T-helper 1 cell treated with Interleukin-12 subunit alpha and Interleukin-12 subunit beta and Interleukin-4 antibody, amounts not matched to agents 30 ng/mL and 1 ng/mL, for 36 hours (primary cell): ENCODE measurements around the gene INO80C. TPM values are rescaled to one million over a fixed set of nuclear protein-coding genes. Genes with fewer than 3 reads are reported as not detected.

Source experiments
- intact Hi-C: fragments of 100-400 bp; cut with micrococcal nuclease; formaldehyde crosslinking; loops from one replicate; pipeline ENCODE4 v1.15.1; 2024
- total RNA-seq: library from RNA; stranded (reverse); gene quantifications from 2 replicates; pipeline ENCODE4 v1.2.3, GENCODE V29; 2022

The INO80C gene
- 28.5 and 28.6 TPM in 2 replicates for total RNA-seq

GRCh38 chr18:35497370-35498197 is at the start of gene INO80C:
TSS of gene INO80C (minus strand) at chr18:35497960. CDS start at chr18:35497874, 86 bp downstream.
- intact Hi-C loops: loop anchor here (1.0 to 5.0 kb wide), 14 partner anchors 85 to 1332 kb away; partner anchors contain the start of genes ELP2, KIAA1328, MAPRE2 and RMP24

DNA sequence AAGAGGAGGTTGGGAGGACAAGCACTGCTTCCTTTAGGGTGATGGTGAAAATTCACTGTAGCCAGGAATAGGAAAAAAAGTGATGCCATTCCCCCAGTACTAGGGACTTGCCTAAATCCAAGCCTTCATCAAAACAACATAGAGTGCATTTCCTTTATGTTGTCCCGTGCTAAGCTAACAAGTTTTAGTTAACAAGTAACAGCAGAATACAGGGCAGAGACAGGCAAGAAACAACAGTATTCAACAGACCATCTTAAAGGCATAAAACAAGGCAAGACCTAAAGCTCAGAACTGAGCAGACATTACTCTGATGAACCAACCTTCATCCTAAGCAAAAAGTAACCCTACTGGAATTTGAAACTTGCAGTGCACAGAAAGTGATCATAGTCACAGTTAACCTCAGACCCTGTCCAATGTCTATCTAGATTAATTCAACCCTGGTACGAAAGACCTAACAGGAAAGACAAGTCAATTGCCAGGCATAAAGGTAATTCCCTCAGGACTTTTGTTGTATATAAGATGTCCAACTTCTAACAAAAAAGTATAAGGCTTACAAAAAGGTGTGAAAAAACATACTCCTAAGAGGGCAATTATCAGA is 49.3 kb upstream of the INO80C start:
- intact Hi-C loops: no loop called here

GRCh38 chr18:35542356-35542755 is 44.6 kb upstream of the INO80C start:
- intact Hi-C loops: no loop called here

- intact Hi-C loops: no loop called here
Measured at GRCh38 chr18:35535297-35535696, 37.5 kb upstream of the INO80C start.

DNA sequence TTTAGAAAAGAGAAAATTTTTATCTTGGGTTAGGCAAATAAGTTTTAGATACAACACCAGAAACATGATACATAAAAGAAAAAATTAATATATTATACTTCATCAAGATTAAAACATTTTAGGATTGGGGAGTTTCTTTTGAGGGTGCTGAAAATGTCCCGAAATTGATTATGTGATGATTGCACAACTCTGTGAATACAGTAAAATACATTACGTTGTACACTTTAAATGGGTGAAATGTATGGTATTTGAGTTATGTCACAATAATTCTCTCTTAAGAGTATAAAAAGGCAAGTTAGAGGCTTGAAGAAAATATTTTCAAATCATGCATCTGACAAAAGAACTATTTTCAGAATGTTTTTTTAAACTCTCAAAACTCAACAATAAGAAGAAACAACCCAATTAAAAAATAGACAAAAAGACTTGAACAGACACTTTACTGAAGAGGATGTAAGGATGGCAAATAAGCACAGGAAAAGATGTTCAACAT is 36.2 kb upstream of the INO80C start:
- intact Hi-C loops: no loop called here

GRCh38 chr18:35528749-35529274 is 31.1 kb upstream of the INO80C start:
- intact Hi-C loops: no loop called here

GRCh38 chr18:35526495-35527059 is 28.8 kb upstream of the INO80C start:
- intact Hi-C loops: no loop called here

GRCh38 chr18:35525795-35526494 is 28.2 kb upstream of the INO80C start:
- intact Hi-C loops: no loop called here

- intact Hi-C loops: no loop called here
Measured at GRCh38 chr18:35524226-35524625, 26.5 kb upstream of the INO80C start.

- intact Hi-C loops: no loop called here
Measured at GRCh38 chr18:35522130-35522959, 24.6 kb upstream of the INO80C start.

DNA sequence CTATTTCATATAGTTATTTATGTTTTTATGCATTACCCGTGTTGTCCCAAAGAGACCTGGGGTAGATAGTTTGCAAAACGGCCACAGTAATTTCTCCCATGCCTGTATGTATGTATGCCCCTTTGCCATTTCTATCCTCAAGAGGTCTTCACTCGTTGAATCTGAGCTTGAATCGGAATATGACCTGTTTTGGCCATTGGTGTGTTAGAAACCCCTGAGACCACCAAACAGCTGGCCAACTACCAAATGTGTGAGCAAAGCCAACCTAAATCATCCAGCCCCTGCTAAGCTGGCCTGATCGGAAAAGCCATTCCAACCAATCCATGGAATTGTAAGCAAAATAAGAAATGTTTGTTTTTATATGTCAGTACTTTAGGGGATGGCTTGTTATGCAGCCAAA is 23.4 kb upstream of the INO80C start:
- intact Hi-C loops: no loop called here

GRCh38 chr18:35519148-35519899 is 21.6 kb upstream of the INO80C start:
- intact Hi-C loops: no loop called here

DNA sequence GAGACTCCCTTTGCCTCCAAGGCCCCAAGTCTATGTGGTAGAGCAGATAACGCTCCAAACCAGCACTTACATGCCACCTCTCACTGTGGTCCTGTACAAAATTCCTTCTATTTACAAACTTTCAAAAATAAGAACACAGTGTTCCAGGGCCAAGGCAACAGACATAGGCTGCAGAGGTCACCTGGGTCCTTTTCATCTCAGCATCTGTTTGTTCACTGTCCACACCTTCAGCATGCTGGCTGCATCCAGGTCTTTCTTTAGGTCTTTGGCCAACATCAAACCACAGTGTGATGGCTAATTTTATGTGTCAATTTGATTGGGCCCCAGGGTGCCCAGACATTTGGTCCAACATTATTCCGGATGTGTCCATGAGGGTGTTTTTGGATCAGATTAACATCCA is 20.0 kb upstream of the INO80C start:
- intact Hi-C loops: no loop called here

DNA sequence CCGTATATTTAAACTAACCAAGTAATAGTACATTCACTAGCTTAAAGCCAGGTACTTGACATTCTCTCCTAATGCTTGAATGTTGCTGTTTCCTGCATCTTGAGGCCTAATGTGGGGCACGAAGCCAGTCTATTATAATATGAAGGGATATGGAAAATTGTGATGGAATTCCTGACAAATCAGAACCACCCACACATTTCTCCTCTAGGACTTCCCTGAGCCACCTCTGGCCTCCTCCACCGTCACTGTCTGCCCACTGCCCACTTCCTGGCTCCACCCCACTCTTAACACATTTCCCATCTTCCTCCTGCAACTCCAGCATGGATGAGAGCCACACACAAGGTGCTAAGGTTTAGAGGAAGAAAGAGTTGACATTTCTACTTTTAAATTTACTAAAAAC is 19.0 kb upstream of the INO80C start:
- intact Hi-C loops: no loop called here

DNA sequence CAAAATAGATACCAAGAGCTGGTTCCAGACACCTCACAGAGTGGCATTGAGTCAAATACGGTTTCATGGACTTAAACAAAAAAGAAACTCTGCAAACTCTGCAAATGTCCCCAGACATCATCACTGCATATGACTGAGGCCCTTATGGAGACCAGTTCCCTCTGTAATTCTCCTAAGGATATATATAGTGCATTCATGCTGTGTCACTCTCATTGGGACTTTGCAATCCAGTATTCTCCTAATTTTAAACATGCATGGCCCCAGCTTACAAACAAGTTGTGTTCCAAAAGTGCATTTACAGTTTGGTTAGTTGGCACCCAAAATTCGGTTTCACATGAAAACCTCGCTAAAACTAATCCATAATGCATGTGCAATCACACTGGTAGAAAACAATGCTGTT is 18.6 kb upstream of the INO80C start:
- intact Hi-C loops: no loop called here

GRCh38 chr18:35515460-35516130 is 17.8 kb upstream of the INO80C start:
- intact Hi-C loops: no loop called here

- intact Hi-C loops: no loop called here
Measured at GRCh38 chr18:35514752-35515459, 17.1 kb upstream of the INO80C start.

DNA sequence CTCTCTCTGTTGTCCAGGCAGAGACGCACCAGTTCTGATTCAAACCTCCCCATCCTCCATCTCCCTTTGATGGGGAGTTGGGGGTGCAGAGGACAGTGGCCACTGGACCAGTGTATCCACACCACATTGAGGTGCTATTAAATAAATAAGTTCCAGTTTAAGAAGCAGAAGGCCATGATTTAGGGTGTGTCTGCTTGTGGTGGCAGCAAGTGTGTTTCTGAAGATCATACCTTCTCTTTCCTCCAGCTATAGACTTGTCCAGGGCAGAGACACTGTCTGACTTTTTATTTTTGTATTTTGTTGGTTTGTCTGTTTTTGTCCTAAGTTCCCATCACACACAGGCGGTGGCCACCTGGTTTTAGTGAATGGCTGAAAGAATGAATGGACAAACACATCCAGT is 16.5 kb upstream of the INO80C start:
- intact Hi-C loops: no loop called here
